GM21528 (cell line): Measurements from ENCODE around the gene SPDYE2.
"Not testable (repeated sequence)": the region's sequence is repeated elsewhere in the genome, so short reads cannot be mapped to it uniquely, and the experiment has no call there.

Experiments
- ATAC-seq: cut with Tn5 transposase; IDR thresholded peaks from one replicate; pipeline ENCODE4 v1.9.1; 2021; ENCODE audit warnings: mild to moderate bottlenecking, moderate library complexity; ENCODE audit not compliant: unreplicated experiment, low FRiP score

The SPDYE2 gene, protein sequence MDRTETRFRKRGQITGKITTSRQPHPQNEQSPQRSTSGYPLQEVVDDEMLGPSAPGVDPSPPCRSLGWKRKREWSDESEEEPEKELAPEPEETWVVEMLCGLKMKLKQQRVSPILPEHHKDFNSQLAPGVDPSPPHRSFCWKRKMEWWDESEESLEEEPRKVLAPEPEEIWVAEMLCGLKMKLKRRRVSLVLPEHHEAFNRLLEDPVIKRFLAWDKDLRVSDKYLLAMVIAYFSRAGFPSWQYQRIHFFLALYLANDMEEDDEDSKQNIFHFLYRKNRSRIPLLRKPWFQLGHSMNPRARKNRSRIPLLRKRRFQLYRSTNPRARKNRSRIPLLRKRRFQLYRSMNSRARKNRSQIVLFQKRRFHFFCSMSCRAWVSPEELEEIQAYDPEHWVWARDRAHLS

DNA sequence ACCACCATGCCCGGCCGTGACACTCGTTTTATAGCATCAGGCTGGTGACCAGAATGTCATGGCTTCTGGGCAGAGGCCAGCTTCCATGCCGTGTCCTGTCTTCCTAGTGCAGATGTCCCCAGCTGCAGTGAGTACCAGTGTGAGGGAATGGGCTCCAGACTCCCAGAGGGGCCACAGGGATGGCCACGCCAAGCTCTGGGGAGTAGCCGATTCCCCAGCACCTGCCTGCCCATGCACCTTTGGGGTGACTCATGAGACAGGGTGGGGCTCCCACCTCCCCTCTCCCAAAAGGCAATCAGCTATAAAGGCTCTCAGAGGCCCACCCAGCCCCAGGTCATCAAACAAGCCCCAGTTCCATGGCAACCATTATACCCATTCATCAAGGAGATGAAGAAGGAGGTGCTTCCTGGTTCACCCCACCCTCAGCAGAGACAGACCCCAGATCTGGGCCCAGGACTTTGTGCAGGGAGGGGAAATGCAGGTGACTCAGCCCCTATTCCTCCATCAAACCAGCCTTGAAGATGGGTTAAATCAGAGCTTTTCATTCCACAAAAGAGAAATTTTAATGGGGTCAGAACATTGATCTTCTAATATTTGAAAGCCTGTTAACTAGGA is at the start of gene SPDYE2:
Gene SPDYE2, plus strand, starts transcription at position 419 of the 615 bp plus-strand sequence. CDS start 2,030 bp downstream, outside the sequence.
- ATAC-seq: not testable (repeated sequence)

DNA sequence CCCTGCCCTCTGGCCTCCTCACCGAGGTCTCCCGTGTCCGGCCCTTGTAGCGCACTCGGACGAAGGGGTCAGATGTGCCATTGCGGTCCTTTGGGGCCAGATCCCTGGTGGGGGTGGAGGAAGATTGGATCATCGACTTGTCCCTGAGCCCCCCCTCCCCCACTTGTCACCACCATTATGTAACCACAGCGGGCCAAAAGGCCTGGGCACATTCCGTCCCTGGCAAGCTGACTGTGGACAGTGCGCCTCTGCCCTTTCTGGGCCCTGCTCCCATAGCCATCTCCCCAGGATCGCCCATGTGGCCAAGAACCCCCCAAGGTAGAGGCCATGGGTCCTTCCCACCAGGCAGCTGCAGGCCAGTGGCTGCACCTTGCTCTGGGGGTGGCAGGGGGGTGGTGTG is 47.9 kb upstream of the SPDYE2 start:
- not testable (repeated sequence) for ATAC-seq

GRCh38 chr7:102505298-102506185 is 45.5 kb upstream of the SPDYE2 start:
- ATAC-seq: not testable (repeated sequence)

DNA sequence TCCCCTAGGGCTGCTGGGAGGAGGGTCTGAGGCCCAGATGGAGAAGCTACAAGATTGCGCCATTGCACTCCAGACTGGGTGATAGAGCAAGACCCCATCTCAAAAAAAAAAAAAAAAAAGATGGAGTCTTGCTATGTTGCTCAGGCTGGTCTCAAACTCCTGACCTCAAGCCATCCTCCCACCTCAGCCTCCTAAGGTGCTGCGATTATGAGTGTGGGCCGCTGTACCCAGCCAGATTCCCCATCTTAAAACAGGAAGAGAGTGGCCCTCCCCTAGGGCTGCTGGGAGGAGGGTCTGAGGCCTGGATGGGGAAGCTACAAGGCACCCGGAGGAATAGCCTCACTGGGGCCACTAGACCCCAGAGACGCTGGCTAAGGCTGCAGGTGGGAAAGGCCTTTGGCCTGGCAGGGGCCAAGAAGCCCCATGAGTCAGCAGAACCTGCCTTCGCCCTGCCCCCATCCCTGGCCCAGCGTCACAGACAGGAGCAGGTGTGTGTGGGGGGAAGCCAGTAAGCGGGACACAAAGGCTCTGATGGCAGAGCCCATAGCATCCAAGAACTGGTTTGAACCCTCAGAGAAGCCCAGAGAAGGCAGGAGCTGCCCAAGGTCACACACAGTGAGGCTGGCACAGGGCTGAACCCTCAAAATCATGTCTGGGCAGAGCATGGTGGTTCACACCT is 43.5 kb upstream of the SPDYE2 start:
- not testable (repeated sequence) for ATAC-seq

DNA sequence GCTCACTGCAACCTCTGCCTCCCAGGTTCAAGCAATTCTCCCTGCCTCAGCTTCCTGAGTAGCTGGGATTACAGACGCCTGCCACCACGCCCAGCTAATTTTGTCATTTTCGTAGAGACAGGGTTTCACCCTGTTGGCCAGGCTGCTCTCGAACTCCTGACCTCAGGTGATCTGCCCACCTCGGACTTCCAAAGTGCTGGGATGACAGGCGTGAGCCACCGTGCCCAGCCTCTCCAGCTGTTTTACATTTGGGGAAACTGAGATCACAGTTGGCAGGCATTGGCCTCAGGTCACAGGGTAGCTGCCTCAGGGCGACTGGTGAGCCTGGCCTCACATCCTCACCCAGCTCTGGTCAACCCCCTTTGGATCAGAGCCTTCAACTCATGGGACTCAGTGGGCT is 40.5 kb upstream of the SPDYE2 start:
- not testable (repeated sequence) for ATAC-seq

GRCh38 chr7:102511860-102512522 is 39.0 kb upstream of the SPDYE2 start:
- peak; percentile 31 for ATAC-seq

- not testable (repeated sequence) for ATAC-seq
Measured at GRCh38 chr7:102512642-102513221, 38.3 kb upstream of the SPDYE2 start.

DNA sequence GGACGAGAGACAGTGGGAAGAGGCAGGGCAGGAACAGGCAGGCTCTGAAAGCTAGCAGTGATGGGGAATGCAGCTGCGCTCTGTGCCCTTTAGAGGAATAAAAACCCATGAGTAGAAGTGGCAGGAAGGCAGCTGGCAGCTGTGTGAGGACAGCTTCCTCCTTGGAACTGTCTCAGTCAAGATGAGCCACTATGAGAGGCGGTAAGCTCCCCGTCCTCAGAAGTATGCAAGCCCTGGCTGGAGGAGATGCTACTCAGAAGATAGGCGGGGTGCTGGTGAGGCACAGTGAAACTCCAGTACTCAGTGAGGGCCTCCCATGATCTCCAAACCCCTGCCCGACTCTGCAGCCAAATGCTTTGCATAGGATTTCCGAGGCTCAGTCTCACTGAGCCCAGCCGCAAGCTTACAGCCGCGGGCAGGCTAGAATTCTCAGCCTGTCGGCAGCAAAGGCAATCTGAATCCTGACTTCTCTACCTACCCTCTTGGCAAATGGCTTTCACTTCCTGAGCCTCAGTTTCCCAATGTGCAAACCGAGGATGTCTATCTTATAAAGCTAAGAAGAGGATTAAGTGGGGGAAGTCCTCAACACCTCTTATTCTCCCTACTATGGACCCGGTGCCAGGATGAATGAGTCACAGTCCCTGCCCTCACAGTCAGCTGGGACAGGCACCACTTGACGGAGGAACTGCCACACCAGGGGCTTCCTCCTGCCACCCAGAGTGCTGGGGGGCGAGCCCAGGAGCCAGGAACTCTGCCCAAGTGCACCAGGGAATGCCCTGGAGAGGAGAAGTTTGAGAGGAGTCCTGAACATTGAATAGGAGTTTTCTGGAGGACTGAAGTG is 35.9 kb upstream of the SPDYE2 start:
- ATAC-seq: peak; percentile 72

DNA sequence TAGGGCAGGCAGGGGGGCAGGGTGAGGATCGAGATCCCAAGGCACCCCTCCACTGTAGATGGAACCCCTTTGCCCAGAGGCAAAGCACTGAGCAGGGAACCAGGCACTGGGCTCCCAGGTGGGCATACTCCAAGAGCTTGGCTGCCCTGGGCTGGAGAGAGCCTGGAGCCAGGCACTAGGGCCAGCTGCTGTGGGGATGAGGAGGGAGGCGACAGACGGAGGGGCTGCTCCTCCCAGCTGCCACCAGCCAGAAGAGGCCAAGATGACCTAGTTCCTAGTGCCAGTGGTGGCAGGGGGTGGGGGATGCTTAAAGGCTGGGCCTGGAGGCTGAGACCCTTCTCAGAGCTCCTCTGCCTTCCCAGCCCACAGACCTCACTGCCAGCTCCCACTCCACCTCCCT is 35.1 kb upstream of the SPDYE2 start:
- not testable (repeated sequence) for ATAC-seq

- ATAC-seq: not testable (repeated sequence)
Measured at GRCh38 chr7:102516951-102517350, 34.1 kb upstream of the SPDYE2 start.

DNA sequence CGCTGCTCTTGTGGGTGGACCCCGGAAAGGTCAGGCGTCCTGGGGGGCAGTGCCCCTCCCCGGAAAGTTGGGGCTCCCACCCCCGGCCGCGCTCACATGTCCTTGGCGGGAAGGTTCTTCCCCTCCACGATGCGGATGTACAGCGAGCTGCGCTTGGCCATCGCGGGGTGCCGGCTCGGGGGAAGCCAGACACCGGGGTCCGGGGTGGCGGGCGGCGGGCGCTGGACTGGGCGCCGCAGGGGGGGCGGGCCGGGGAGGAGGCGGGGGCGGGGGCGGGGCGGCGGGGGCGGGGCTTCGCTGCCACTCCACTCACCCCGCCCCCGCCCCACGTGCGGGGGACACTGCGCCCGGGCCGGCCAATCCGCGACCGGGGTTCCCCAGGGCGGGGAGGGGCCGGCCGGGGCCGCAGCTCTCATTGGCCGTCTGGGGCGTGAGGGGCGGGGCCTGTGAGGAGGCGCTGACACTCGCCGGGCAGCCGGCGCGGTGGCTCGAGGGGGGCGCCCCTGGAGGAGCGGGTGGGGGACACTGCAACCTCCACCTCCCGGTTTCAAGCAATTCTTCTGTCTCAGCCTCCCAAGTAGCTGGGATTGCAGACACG is 33.4 kb upstream of the SPDYE2 start, which contains the start of gene RASA4B:
Gene RASA4B, minus strand, starts transcription at position 228 of the 598 bp plus-strand sequence. Its CDS starts 67 bp downstream, at position 161.
- peak; percentile 52 for ATAC-seq

DNA sequence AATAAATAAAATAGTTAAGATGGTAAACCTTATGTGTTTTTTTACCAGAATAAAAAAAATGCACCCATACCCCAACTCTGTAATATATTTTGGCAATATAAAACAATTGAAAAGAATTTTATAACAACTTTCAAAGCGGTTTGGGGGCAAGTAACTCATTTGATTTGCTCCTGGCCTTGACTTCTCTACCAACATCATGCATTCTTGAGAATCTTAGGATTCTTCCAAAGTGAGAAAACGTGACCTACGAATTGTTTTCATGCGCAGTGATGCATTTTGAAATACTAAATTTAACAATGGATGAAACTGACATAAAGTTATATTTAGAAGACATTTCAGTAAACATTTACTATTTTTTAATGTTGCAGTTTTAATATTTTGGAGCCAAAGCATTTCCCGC is 30.2 kb upstream of the SPDYE2 start:
- ATAC-seq: not testable (repeated sequence)

- ATAC-seq: not testable (repeated sequence)
Measured at GRCh38 chr7:102524803-102525202, 26.2 kb upstream of the SPDYE2 start.

DNA sequence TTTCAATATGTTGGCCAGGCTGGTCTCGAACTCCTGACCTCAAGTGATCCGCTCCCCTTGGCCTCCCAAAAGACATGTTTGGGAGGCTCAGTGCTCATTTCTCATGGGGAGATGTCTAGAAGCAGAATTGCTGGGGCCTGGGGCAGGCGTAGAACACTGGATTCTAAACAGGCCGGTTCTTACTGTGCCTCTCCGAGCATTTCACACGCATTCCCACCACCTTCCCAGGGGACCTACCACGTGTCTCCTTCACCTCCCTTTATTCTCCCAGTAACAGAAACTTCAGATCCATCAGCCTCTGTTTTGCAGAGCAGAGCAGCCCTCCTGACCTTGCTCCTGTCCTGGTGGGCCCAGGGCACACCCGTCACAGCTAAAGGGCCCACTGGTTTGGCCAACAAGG is 23.8 kb upstream of the SPDYE2 start:
- ATAC-seq: not testable (repeated sequence)

DNA sequence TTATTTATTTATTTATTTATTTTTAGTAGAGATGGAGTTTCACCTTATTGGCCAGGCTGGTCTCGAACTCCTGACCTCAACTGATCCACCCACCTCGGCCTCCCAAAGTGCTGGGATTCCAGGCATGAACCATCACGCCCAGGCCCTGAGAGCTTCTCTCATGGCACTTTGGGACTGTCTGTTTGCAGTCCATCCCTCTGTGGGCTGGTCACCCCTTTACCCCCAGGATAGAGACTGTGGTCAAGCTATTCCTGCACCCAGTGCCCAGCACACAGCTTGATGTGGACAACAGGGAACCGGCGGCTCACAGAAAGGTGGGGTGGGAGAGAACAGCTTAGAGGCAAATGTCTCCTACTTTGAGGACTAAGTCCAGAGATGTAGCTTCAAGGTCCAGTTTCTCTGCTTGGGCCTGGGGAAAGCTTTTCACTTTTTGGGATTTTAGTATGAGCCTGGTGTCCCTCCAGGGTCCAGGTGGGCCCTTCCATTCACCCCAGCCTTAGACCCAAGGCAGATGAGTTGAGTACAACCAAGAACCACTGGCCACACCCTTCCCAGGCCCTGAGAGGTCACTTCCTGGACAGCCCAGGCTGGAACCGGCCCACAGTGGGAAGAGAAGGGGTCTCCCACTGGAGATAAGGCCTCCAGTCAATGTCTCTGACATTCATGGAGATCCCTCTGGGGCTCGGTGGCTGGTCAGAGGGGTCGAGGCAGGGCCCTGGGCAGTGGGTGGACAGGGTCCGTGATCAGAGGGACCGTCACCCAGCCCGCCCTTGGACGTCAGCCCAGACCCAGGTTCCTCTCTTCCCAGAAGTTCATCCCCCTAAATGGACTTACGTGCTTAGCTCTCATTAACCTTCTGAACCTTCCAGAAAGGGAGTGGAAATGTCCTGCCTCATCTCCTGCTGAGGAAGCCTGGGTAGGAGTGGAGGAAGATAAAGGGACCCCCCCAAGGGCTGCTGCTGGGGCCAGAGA is 22.9 kb upstream of the SPDYE2 start:
- not testable (repeated sequence) for ATAC-seq

GRCh38 chr7:102531583-102531982 is 19.4 kb upstream of the SPDYE2 start:
- not testable (repeated sequence) for ATAC-seq

DNA sequence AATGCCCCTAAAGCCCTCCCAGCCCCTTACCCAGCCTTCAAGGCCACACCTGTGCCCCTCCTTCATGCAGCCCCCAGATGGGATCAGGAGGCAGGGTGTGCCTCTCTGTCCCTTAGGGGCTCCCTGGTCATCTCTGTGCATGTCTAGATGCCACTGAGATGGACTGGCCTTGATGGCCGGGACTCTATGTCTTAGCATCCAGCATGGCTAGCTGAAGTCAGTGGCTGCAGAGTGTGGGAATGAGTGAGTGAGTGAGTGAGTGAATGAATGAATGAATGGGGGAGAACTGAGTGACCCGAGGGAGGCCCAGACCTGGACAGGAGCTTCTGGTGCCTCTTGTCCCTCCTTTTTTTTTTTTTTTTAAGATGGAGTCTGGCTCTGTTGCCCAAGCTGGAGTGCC is 18.9 kb upstream of the SPDYE2 start:
- ATAC-seq: not testable (repeated sequence)
